Measurements from ENCODE around the gene FBN2.
A peak's percentile ranks its signal among the peaks of the same experiment; 100 is the strongest.

The FBN2 gene

DNA sequence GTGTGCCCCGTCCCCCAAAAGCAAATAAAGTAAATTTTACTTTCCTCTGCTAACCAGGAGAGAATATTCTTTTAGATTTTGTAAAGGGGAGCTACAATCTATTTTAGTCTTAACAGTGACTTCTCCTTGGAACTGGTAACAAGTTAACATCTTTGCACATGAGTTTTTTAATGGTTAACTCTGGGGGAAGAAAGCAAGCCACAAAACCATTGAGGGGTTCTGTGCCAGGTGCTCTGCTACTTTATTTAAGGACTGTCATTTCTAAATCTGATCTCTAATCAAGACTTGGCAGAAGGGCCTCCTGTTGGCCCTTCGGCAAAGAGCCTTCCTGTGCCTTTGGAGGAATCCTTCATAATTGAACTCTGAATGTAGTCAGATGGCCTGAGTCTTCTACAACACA is 301.0 kb downstream of the FBN2 start:
- TF ChIP-seq, protein P1, sequence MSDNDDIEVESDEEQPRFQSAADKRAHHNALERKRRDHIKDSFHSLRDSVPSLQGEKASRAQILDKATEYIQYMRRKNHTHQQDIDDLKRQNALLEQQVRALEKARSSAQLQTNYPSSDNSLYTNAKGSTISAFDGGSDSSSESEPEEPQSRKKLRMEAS (IDR thresholded peaks at IDR 0.05): no peak
- TF ChIP-seq RAD21 (IDR thresholded peaks at IDR 0.05; ENCODE audit: low read depth): no peak
- TF ChIP-seq, protein P2, sequence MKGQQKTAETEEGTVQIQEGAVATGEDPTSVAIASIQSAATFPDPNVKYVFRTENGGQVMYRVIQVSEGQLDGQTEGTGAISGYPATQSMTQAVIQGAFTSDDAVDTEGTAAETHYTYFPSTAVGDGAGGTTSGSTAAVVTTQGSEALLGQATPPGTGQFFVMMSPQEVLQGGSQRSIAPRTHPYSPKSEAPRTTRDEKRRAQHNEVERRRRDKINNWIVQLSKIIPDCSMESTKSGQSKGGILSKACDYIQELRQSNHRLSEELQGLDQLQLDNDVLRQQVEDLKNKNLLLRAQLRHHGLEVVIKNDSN (IDR thresholded peaks at IDR 0.05): no peak
- TF ChIP-seq, protein P3, sequence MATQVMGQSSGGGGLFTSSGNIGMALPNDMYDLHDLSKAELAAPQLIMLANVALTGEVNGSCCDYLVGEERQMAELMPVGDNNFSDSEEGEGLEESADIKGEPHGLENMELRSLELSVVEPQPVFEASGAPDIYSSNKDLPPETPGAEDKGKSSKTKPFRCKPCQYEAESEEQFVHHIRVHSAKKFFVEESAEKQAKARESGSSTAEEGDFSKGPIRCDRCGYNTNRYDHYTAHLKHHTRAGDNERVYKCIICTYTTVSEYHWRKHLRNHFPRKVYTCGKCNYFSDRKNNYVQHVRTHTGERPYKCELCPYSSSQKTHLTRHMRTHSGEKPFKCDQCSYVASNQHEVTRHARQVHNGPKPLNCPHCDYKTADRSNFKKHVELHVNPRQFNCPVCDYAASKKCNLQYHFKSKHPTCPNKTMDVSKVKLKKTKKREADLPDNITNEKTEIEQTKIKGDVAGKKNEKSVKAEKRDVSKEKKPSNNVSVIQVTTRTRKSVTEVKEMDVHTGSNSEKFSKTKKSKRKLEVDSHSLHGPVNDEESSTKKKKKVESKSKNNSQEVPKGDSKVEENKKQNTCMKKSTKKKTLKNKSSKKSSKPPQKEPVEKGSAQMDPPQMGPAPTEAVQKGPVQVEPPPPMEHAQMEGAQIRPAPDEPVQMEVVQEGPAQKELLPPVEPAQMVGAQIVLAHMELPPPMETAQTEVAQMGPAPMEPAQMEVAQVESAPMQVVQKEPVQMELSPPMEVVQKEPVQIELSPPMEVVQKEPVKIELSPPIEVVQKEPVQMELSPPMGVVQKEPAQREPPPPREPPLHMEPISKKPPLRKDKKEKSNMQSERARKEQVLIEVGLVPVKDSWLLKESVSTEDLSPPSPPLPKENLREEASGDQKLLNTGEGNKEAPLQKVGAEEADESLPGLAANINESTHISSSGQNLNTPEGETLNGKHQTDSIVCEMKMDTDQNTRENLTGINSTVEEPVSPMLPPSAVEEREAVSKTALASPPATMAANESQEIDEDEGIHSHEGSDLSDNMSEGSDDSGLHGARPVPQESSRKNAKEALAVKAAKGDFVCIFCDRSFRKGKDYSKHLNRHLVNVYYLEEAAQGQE (IDR thresholded peaks at IDR 0.05; ENCODE audit: low read depth): no peak
- no peak for TF ChIP-seq NFIC (IDR thresholded peaks at IDR 0.05)
- no peak for TF ChIP-seq CREB1 (IDR thresholded peaks at IDR 0.05; ENCODE audit: low read depth)
- TF ChIP-seq EGR1 (IDR thresholded peaks at IDR 0.05): no peak
- TF ChIP-seq TCF12 (IDR thresholded peaks at IDR 0.05; ENCODE audit: low read depth): no peak
- no peak for TF ChIP-seq CEBPB (IDR thresholded peaks at IDR 0.05)

- TF ChIP-seq TCF12 (IDR thresholded peaks at IDR 0.05; ENCODE audit: low read depth) (no peak), EP300 (IDR thresholded peaks at IDR 0.05; ENCODE audit: borderline replicate concordance) (no peak), CEBPB (IDR thresholded peaks at IDR 0.05) (no peak), RAD21 (IDR thresholded peaks at IDR 0.05; ENCODE audit: low read depth) (no peak), TAF1 (IDR thresholded peaks at IDR 0.05; ENCODE audit: low read depth) (no peak), YY1 (IDR thresholded peaks at IDR 0.05; ENCODE audit: low read depth) (no peak), ZBTB7A (IDR thresholded peaks at IDR 0.05; ENCODE audit: low read depth) (no peak), EGR1 (IDR thresholded peaks at IDR 0.05) (no peak), FOXM1 (IDR thresholded peaks at IDR 0.05; ENCODE audit: borderline replicate concordance, low read depth) (no peak)
- TF ChIP-seq, protein P2 (IDR thresholded peaks at IDR 0.05): no peak
- TF ChIP-seq, protein P3 (IDR thresholded peaks at IDR 0.05; ENCODE audit: low read depth): no peak
Observed at GRCh38 chr5:128236334-128236733, 301.7 kb downstream of the FBN2 start.

DNA sequence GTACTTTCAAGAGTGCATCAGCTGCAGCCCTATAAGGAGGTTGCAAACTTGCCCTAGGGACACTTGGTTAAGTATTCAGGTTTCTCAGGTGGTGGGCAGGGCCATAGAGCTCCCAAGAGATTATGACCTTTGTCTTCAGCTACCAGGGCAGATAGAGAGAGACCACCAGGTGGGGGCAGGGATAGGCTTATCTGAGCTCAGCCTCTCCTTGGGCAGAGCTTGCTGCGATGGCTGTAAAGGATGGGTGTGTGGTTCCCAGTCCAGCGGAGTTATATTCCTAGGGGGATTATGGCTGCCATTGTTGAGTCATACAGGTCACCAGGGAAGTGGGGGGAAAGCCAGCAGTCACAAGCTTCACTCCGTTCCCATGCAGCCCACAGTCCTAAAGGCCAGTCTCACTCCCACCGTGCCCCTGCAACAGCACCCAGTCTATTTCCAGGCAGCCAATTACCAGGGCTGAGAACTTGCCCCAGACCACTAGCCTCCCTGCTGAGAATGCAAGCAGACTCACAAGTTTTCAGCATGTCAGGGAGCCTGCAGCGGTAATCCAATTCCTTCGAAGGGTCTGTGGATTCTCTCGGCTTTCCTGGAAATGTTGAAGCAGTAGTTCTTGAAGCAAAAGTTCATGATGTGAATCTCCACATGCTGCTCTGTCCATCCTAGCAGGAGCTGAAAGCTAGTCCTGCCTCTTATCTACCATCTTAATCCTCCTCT is 303.0 kb downstream of the FBN2 start:
- TF ChIP-seq, protein P2 (IDR thresholded peaks at IDR 0.05): no peak
- TF ChIP-seq ZBTB7A (IDR thresholded peaks at IDR 0.05; ENCODE audit: low read depth) (no peak), CEBPB (IDR thresholded peaks at IDR 0.05) (no peak), FOXM1 (IDR thresholded peaks at IDR 0.05; ENCODE audit: borderline replicate concordance, low read depth) (no peak), TEAD4 (IDR thresholded peaks at IDR 0.05) (no peak), RAD21 (IDR thresholded peaks at IDR 0.05; ENCODE audit: low read depth) (no peak), EGR1 (IDR thresholded peaks at IDR 0.05) (no peak), EP300 (IDR thresholded peaks at IDR 0.05; ENCODE audit: borderline replicate concordance) (no peak), NFIC (IDR thresholded peaks at IDR 0.05) (no peak), CREB1 (IDR thresholded peaks at IDR 0.05; ENCODE audit: low read depth) (no peak), TCF12 (IDR thresholded peaks at IDR 0.05; ENCODE audit: low read depth) (no peak), YY1 (IDR thresholded peaks at IDR 0.05; ENCODE audit: low read depth) (no peak)
- TF ChIP-seq, protein P1 (IDR thresholded peaks at IDR 0.05): no peak
- TF ChIP-seq, protein P3 (IDR thresholded peaks at IDR 0.05; ENCODE audit: low read depth): no peak

DNA sequence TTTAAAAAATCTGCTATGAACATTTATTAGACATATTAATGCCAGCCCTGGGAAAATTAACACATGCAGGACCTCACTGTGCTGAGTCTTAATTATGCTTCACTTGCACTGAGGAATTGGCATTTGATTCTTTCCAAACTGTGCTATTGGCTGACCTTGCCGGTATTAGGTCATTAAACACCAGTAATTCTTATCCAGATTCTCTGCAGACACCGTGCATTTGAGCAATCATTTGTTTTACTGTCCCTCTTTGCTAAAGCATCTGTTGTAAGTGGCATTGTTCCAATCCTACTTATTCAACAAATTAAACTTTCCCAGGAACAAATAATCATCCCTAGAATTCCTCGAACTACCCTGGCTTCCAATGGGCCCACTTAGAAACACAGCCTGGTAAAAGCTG is 309.5 kb downstream of the FBN2 start:
- TF ChIP-seq FOXM1 (IDR thresholded peaks at IDR 0.05; ENCODE audit: borderline replicate concordance, low read depth): peak; percentile 54; the same call in 1 of the 2 replicates
- TF ChIP-seq, protein P3 (IDR thresholded peaks at IDR 0.05; ENCODE audit: low read depth): no peak
- 0 out of 2 replicates have a peak, but pooled peaks have one; percentile 36 for TF ChIP-seq CEBPB (IDR thresholded peaks at IDR 0.05)
- TF ChIP-seq RAD21 (IDR thresholded peaks at IDR 0.05; ENCODE audit: low read depth): no peak
- peak; percentile 78 for TF ChIP-seq EP300 (IDR thresholded peaks at IDR 0.05; ENCODE audit: borderline replicate concordance)
- TF ChIP-seq NFIC (IDR thresholded peaks at IDR 0.05): peak; percentile 83
- TF ChIP-seq ZBTB7A (IDR thresholded peaks at IDR 0.05; ENCODE audit: low read depth): no peak
- TF ChIP-seq TEAD4 (IDR thresholded peaks at IDR 0.05): peak; percentile 63
- TF ChIP-seq, protein P1 (IDR thresholded peaks at IDR 0.05): no peak
- TF ChIP-seq TCF12 (IDR thresholded peaks at IDR 0.05; ENCODE audit: low read depth): peak; percentile 77
